Ovary (tissue), 9 donors: ENCODE measurements around the gene RGS12. TPM values are rescaled to one million over a fixed set of nuclear protein-coding genes. Genes with fewer than 3 reads are reported as not detected.

ENCODE experiments used
- DNase-seq, 5 donors: peaks; one replicate each; pipeline ENCODE4 v3.0.0-alpha.2; 2019 to 2020
- H3K27ac ChIP-seq, 2 donors: fragments of 200-600 bp; one replicate each; pipeline versions ENCODE4 v1.5.1 to v1.8.0; 2019 to 2022
- H3K27me3 ChIP-seq: fragments of 200-600 bp; one replicate; pipeline ENCODE4 v1.8.0; 2022
- H3K36me3 ChIP-seq: fragments of 200-600 bp; sonication (generic); one replicate; pipeline ENCODE4 v1.5.1; 2019
- H3K4me1 ChIP-seq: one replicate; pipeline ENCODE4 v1.8.1; 2013; ENCODE audit warnings: mild to moderate bottlenecking, moderate library complexity; ENCODE audit not compliant: insufficient read depth
- H3K4me3 ChIP-seq: fragments of 200-600 bp; sonication (generic); one replicate; pipeline ENCODE4 v1.5.1; 2017
- H3K9me3 ChIP-seq, 2 donors: fragments of 200-600 bp in 1 of 2; sonication (generic) in 1 of 2; one replicate each; pipeline versions ENCODE4 v1.5.1 to v1.8.1; 2013 to 2019; ENCODE audit warnings: mild to moderate bottlenecking in 1 of 2, moderate library complexity in 1 of 2
- CTCF ChIP-seq, 3 donors: fragments of 450-650 bp in 2 of 3; fragments of 200-600 bp in 1 of 3; IDR thresholded peaks; one replicate each; pipeline versions ENCODE4 v1.5.1 to v1.8.0; 2016 to 2022; ENCODE audit warnings: antibody characterized with exemption in 3 of 3, mild to moderate bottlenecking in 1 of 3
- EP300 ChIP-seq: sonication (generic); formaldehyde crosslinking; IDR thresholded peaks from one replicate; pipeline ENCODE4 v1.6.1; 2017; ENCODE audit warnings: antibody characterized with exemption
- POLR2A ChIP-seq: fragments of 450-650 bp; IDR thresholded peaks from one replicate; pipeline ENCODE4 v1.6.1; 2017; ENCODE audit warnings: antibody characterized with exemption, mild to moderate bottlenecking, moderate library complexity
- WGBS, 3 donors: extraction: QIAGEN DNeasy Blood & Tissue Kit in 1 of 3; methylation state at CpG; one replicate each; pipeline versions ENCODE4 v1.1.5 to v1.1.7; 2013 to 2017; 5-methylcytosine and 5-hydroxymethylcytosine counted together
- intact Hi-C, 4 donors: fragments of 100-400 bp; cut with DNase I; formaldehyde crosslinking; loops; one replicate each; pipeline versions ENCODE4 v1.11.0 to v1.15.1; 2022 to 2023
- polyA plus RNA-seq, 2 donors: library from polyadenylated mRNA; stranded (reverse); fragments of 200-250 nt in 1 of 2; fragments of 350-450 nt in 1 of 2; fragmentation: Illumina TruSeq in 1 of 2; extraction: RNeasy Lipid Tissue Mini Kit (QIAGEN cat#74804) in 1 of 2; gene quantifications; one replicate each; pipeline ENCODE4 v1.2.3, GENCODE V29; 2013 to 2014
- total RNA-seq, 7 donors: library from RNA; depleted of rRNA in 2 of 7; stranded (reverse); fragments of >200 nt in 2 of 7; fragmentation: NEBNext Ultra II Directional in 3 of 7; extraction: Animal tissue kit (Norgen Biotek cat#: 25700) in 3 of 7; gene quantifications; one replicate each; pipeline versions ENCODE4 v1.1.0 to v1.2.4, GENCODE V29; 2016 to 2023
- donor health status: DM: no; HTN: no; CAD: no; lungs with moderate emphysema.
- donor health status: DM: no; HTN: no; CAD: no.
- donor health status: Bipolar disorder and iron deficiency.
- donor health status: DM: yes; HTN: yes; CAD: no.
- donor health status: DM: no; HTN: no; CAD: no.
- donor health status: DM: yes; HTN: yes; CAD: no.

Gene RGS12
- total and polyA plus RNA-seq, 9 donors: 11.4 to 50.7 (median 30.9) TPM

DNA sequence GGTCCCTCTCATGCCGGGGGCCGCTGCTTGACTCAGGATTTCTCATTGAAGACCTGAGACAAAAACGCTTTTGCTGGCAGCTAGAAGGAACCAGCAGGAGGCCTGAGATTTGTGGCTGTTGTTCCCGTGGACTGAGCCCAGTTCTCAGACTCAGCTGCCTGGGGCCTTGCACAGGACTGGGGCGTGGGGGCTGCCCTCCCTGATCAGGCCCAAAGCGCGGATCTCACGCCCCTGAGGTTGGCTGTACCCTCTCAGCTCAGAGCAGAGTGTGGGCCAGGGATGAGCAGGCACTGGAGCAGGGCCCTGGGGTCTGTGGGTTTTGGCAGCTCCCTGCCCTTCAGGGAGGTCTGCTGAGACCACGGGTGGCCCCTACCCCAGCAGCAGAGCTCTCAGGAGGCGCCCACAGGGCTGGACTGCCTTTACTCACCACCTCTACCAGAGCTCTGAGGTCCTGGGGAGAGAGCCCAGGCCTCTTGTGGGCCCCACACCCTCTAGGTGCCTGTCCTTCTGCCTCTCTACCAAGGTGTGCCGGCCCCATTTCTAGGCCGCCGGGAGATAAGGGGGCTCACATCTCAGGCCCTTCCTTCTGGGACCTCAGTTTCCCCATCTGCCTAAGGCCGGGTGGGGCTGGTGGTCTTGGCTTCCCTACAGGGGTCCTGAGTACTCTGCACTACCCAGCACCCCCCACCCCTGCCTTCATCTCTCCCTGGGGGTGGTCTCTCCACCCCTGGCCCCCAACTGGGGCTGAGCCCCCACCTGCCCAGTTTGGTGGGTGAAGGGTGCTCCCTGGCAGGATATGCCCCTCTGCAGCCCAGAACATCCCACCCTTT lies 38.3 kb upstream of the RGS12 start:
- no peaks in the 10 kb centered on the region for H3K36me3 ChIP-seq
- DNase-seq: peak in 3 of 5 donors; percentile 12 to 13 (median 13)
- H3K4me1 ChIP-seq: peaks cover 1% of the 10 kb centered on the region
- WGBS, 3 donors: 88 to 89% (median 89%) methylated on average over 14 of the region's 14 CpGs
- H3K9me3 ChIP-seq: no peaks in the 10 kb centered on the region
- no peak overlapping the region for H3K27ac ChIP-seq
- TF ChIP-seq EP300 (no peak), CTCF (IDR thresholded peaks at IDR 0.05) (no peak), POLR2A (no peak)
- no peaks in the 10 kb centered on the region for H3K27me3 ChIP-seq
- intact Hi-C loops: no loop called here
- H3K4me3 ChIP-seq: no peak overlapping the region

- no peaks in the 10 kb centered on the region for H3K9me3 ChIP-seq
- no peaks in the 10 kb centered on the region for H3K36me3 ChIP-seq
- H3K27me3 ChIP-seq: no peaks in the 10 kb centered on the region
- H3K4me1 ChIP-seq: peaks cover 1% of the 10 kb centered on the region
- H3K27ac ChIP-seq: no peak overlapping the region
- intact Hi-C loops: no loop called here
- H3K4me3 ChIP-seq: no peak overlapping the region
- WGBS, 3 donors: 93 to 97% (median 94%) methylated on average over 31 to 36 of the region's 36 CpGs
- no peak for TF ChIP-seq CTCF (IDR thresholded peaks at IDR 0.05)
- no peak for TF ChIP-seq POLR2A
- TF ChIP-seq EP300: no peak
- peak in 2 of 5 donors; percentile 12 to 17 for DNase-seq
Observed at GRCh38 chr4:3255611-3256186, 37.1 kb upstream of the RGS12 start.

GRCh38 chr4:3256230-3257102 lies 36.4 kb upstream of the RGS12 start:
- no peak overlapping the region for H3K4me3 ChIP-seq
- DNase-seq: no peak
- intact Hi-C loops: no loop called here

More at GRCh38 chr4:3256230-3257102, 36.4 kb upstream of the RGS12 start:
- TF ChIP-seq CTCF (IDR thresholded peaks at IDR 0.05) (no peak), EP300 (no peak), POLR2A (no peak)
- Histone ChIP-seq H3K4me1 (peaks cover 1% of the 10 kb centered on the region), H3K27me3 (no peaks in the 10 kb centered on the region), H3K27ac (no peak overlapping the region), H3K9me3 (no peaks in the 10 kb centered on the region), H3K36me3 (no peaks in the 10 kb centered on the region)
- 80 to 89% (median 84%) methylated on average over 21 of the region's 21 CpGs for WGBS, 3 donors
